Sigmoid colon (tissue), 7 donors: ENCODE results near the gene MIB2. TPM values are rescaled to one million over a fixed set of nuclear protein-coding genes. Genes with fewer than 3 reads are reported as not detected.

Experiments used
- DNase-seq: peaks from one replicate; pipeline ENCODE4 v3.0.0-alpha.2; 2019
- H3K27ac ChIP-seq, 4 donors: fragments of 200-600 bp; sonication (generic); one replicate each; pipeline ENCODE4 v1.5.1; 2016 to 2019; ENCODE audit warnings: mild to moderate bottlenecking in 1 of 4
- H3K27me3 ChIP-seq, 3 donors: fragments of 200-600 bp; sonication (generic); one replicate each; pipeline ENCODE4 v1.5.1; 2019; ENCODE audit warnings: mild to moderate bottlenecking in 1 of 3
- H3K36me3 ChIP-seq, 4 donors: fragments of 200-600 bp; sonication (generic); one replicate each; pipeline ENCODE4 v1.5.1; 2016 to 2019
- H3K4me1 ChIP-seq, 4 donors: fragments of 200-600 bp; sonication (generic); one replicate each; pipeline ENCODE4 v1.5.1; 2017 to 2019
- H3K4me3 ChIP-seq, 4 donors: fragments of 200-600 bp; sonication (generic); one replicate each; pipeline ENCODE4 v1.5.1; 2017 to 2019; ENCODE audit warnings: mild to moderate bottlenecking in 2 of 4, moderate library complexity in 1 of 4
- H3K9me3 ChIP-seq, 4 donors: fragments of 200-600 bp in 3 of 4; sonication (generic) in 3 of 4; one replicate each; pipeline versions ENCODE4 v1.5.1 to v1.6.1; 2013 to 2019
- EP300 ChIP-seq, 4 donors: sonication (generic); formaldehyde crosslinking; IDR thresholded peaks; one replicate each; pipeline ENCODE4 v1.6.1; 2017; ENCODE audit warnings: antibody characterized with exemption in 4 of 4
- POLR2A ChIP-seq, 2 donors: fragments of 450-650 bp; IDR thresholded peaks; one replicate each; pipeline ENCODE4 v1.6.1; 2016; ENCODE audit warnings: antibody characterized with exemption in 2 of 2, mild to moderate bottlenecking in 2 of 2, moderate library complexity in 2 of 2
- POLR2AphosphoS5 ChIP-seq, 4 donors: sonication (generic); formaldehyde crosslinking; IDR thresholded peaks; one replicate each; pipeline ENCODE4 v1.6.1; 2017; ENCODE audit warnings: antibody characterized with exemption in 4 of 4
- WGBS, 2 donors: extraction: QIAGEN DNeasy Blood & Tissue Kit; methylation state at CpG; one replicate each; pipeline ENCODE4 v1.1.7; 2013; 5-methylcytosine and 5-hydroxymethylcytosine counted together
- intact Hi-C: fragments of 100-400 bp; cut with DNase I; formaldehyde crosslinking; loops from one replicate; pipeline ENCODE4 v1.15.1; 2023
- polyA plus RNA-seq, 3 donors: library from polyadenylated mRNA; stranded (reverse); fragments of 200-250 nt; gene quantifications; one replicate each; pipeline ENCODE4 v1.2.3, GENCODE V29; 2013
- total RNA-seq, 4 donors: library from RNA; depleted of rRNA; stranded (reverse); fragments of >200 nt; gene quantifications; one replicate each; pipeline ENCODE4 v1.1.0, GENCODE V29; 2016
- TF ChIP-seq, protein P1 (sequence below), 4 experiments: fragments of 450-650 bp in 3 of 4; fragments of 200-600 bp in 1 of 4; IDR thresholded peaks; one replicate each; pipeline ENCODE4 v1.5.1; 2016 to 2019; ENCODE audit warnings: antibody characterized with exemption in 4 of 4, mild to moderate bottlenecking in 3 of 4, moderate library complexity in 2 of 4
- donor health status: healthy with polysubstance abuse.
- donor health status: Bipolar disorder and iron deficiency.
- donor health status: healthy.

MIB2 gene
- total and polyA plus RNA-seq, 7 donors, result 24.6 to 95.3 (median 37.1) TPM

DNA sequence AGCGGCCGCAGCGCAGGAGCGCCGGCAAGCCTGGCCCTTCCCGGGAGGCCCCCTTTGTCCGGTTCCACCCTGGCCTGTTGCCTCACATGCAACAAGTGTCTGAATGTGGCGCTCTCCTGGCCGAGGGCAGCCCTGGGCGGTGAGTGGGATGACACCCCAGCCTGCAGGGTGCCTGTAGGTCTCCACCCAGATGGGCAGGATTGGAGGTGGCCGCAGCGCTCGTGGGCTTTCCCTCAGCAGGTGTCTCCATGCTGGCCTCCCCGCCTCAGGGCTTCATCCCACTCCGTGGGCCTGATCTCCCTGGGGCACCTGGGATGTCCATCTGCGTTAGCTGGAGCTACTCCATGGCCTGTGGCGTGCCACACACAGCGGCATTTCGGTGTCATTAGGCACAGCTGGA is 1.5 kb downstream of the MIB2 start:
- peaks cover 0 to 37% (median 30%) of the 10 kb centered on the region in 4 donors for H3K4me1 ChIP-seq
- DNase-seq, result no peak
- H3K4me3 ChIP-seq, result peak overlapping the region; percentile 72 to 99 (median 98)
- intact Hi-C loops, result no loop called here
- peak overlapping the region in 3 of 4 donors; percentile 100 for H3K27ac ChIP-seq
- no peaks in the 10 kb centered on the region for H3K27me3 ChIP-seq
- H3K9me3 ChIP-seq, result no peaks in the 10 kb centered on the region
- no peak for TF ChIP-seq POLR2A (IDR thresholded peaks at IDR 0.05)
- no peak for TF ChIP-seq POLR2AphosphoS5 (IDR thresholded peaks at IDR 0.05)
- no peak for TF ChIP-seq EP300 (IDR thresholded peaks at IDR 0.05)
- TF ChIP-seq, protein P1, sequence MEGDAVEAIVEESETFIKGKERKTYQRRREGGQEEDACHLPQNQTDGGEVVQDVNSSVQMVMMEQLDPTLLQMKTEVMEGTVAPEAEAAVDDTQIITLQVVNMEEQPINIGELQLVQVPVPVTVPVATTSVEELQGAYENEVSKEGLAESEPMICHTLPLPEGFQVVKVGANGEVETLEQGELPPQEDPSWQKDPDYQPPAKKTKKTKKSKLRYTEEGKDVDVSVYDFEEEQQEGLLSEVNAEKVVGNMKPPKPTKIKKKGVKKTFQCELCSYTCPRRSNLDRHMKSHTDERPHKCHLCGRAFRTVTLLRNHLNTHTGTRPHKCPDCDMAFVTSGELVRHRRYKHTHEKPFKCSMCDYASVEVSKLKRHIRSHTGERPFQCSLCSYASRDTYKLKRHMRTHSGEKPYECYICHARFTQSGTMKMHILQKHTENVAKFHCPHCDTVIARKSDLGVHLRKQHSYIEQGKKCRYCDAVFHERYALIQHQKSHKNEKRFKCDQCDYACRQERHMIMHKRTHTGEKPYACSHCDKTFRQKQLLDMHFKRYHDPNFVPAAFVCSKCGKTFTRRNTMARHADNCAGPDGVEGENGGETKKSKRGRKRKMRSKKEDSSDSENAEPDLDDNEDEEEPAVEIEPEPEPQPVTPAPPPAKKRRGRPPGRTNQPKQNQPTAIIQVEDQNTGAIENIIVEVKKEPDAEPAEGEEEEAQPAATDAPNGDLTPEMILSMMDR (IDR thresholded peaks at IDR 0.05), result no peak
- 55 to 85% methylated on average over 19 of the region's 19 CpGs for WGBS, 2 donors
- H3K36me3 ChIP-seq, result peaks cover 0 to 18% (median 3%) of the 10 kb centered on the region in 4 donors

DNA sequence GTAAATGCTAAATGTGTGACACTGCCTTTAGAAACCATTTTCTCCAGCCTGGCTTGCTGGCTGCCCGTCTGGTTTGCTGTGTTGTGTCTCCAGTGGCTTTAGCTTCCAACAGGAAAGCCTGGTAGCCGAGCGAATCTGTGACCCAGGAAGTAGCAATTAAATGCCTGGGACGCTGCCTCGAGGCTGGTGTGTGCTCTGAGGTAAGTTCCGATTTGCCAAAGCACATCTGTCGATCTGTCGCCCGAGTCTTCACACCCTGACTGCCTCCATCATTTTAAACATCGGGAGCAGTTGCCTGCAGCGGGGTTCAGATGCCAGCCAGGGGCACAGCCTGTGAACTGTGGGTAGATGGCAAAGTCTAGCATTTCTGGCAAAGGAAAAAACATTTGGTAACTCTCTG is 2.2 kb downstream of the MIB2 start:
- Histone ChIP-seq H3K4me3 (no peak overlapping the region), H3K27ac (no peak overlapping the region), H3K36me3 (peaks cover 0 to 18% (median 3%) of the 10 kb centered on the region in 4 donors), H3K4me1 (peaks cover 0 to 37% (median 30%) of the 10 kb centered on the region in 4 donors), H3K27me3 (no peaks in the 10 kb centered on the region), H3K9me3 (no peaks in the 10 kb centered on the region)
- DNase-seq, result no peak
- no peak for TF ChIP-seq EP300 (IDR thresholded peaks at IDR 0.05)
- intact Hi-C loops, result no loop called here
- 93 to 96% methylated on average over 11 of the region's 11 CpGs for WGBS, 2 donors

DNA sequence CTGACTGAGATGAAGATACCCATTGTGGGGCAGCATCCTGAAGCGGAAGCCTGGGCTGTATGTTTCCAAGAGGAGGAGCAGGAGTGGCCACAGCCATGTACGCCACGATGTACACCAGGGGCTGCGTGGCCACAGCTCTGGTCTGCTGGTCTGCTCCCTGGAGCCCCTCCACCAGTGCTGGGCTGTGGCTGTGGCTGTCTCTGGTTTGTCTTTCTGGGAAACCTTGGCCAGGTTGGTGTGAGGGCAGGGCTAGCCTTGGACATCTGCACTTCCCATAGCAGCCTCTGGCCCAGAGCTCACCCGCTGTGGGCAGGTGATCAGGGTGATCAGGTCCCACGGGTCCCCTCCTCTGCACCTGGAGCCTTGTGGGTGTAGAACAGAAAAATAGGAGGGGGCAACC is 2.6 kb downstream of the MIB2 start:
- peaks cover 0 to 37% (median 30%) of the 10 kb centered on the region in 4 donors for H3K4me1 ChIP-seq
- no peaks in the 10 kb centered on the region for H3K27me3 ChIP-seq
- peaks cover 0 to 18% (median 3%) of the 10 kb centered on the region in 4 donors for H3K36me3 ChIP-seq
- 93% methylated on average over 6 of the region's 6 CpGs for WGBS, 2 donors
- no peak for TF ChIP-seq EP300 (IDR thresholded peaks at IDR 0.05)
- no peak for TF ChIP-seq POLR2A (IDR thresholded peaks at IDR 0.05)
- no peak for TF ChIP-seq POLR2AphosphoS5 (IDR thresholded peaks at IDR 0.05)
- TF ChIP-seq, protein P1 (IDR thresholded peaks at IDR 0.05), result no peak
- intact Hi-C loops, result no loop called here
- no peaks in the 10 kb centered on the region for H3K9me3 ChIP-seq
- no peak overlapping the region for H3K4me3 ChIP-seq
- no peak for DNase-seq
- no peak overlapping the region for H3K27ac ChIP-seq

DNA sequence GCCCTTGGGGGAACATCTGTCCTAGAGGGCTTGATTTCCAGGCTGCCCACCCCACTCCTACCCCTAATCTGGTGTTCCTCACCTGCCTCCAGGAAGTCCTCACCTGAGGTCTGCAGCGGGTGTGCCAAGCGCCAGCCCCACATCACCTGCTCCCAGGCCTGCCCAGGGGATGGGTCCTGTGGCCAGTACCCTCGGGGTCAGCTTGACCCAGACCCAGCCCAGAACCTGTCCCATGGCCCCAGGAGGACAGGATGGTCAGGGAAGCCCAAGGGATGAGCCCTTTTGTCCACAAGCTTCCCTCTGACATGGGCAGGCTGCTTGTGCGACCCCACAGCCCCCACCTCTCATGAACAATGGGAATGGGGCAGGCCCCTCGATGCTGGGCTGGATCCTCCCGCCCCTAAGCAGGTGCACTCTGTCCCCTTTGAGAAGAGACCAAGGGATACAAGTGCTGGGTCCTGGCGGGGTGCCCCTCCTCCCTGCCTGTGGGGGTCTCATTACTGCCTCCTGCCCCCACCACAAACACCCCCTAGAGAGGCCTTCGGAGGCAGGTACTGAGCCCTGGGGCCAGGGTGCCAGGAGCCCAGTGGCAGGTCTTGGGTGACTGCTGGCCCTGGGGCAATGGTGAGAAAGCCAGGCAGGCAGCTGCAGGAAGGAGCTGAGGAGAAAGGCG is 3.2 kb downstream of the MIB2 start:
- TF ChIP-seq, protein P1 (IDR thresholded peaks at IDR 0.05), result no peak
- TF ChIP-seq EP300 (IDR thresholded peaks at IDR 0.05), result no peak
- TF ChIP-seq POLR2A (IDR thresholded peaks at IDR 0.05), result no peak
- no peak for TF ChIP-seq POLR2AphosphoS5 (IDR thresholded peaks at IDR 0.05)
- Histone ChIP-seq H3K36me3 (peaks cover 0 to 18% (median 3%) of the 10 kb centered on the region in 4 donors), H3K4me1 (peaks cover 0 to 37% (median 27%) of the 10 kb centered on the region in 4 donors), H3K9me3 (no peaks in the 10 kb centered on the region), H3K27ac (no peak overlapping the region), H3K4me3 (no peak overlapping the region), H3K27me3 (no peaks in the 10 kb centered on the region)
- DNase-seq, result no peak
- intact Hi-C loops, result no loop called here
- 94 to 97% methylated on average over 9 of the region's 9 CpGs for WGBS, 2 donors

DNA sequence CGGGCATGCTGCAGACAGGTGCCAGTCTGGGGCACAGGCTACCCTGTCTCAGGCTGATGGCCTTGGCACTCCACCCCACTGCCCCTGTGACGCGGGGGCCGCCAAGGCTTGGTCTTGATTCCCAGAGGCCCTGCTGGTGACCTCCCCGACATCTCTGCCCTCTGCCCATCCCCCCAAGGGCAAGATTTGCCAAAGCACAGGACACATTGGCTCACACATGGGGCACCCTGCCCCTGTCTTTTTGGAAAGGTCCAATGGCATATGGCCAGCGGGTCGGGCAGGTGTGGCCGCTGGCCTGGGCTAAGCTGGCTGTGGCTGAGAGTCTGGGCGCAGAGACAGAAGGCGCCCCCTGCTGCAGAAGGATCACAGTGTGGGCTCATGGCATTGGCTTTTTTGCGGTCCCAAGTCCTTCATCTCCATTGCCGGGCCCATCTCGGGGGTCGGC is 4.6 kb downstream of the MIB2 start:
- DNase-seq, result no peak
- no peak for TF ChIP-seq POLR2AphosphoS5 (IDR thresholded peaks at IDR 0.05)
- TF ChIP-seq EP300 (IDR thresholded peaks at IDR 0.05), result no peak
- TF ChIP-seq POLR2A (IDR thresholded peaks at IDR 0.05), result no peak
- TF ChIP-seq, protein P1 (IDR thresholded peaks at IDR 0.05), result no peak
- Histone ChIP-seq H3K4me1 (peaks cover 0 to 22% (median 14%) of the 10 kb centered on the region in 4 donors), H3K27me3 (no peaks in the 10 kb centered on the region), H3K9me3 (no peaks in the 10 kb centered on the region), H3K4me3 (no peak overlapping the region), H3K36me3 (peaks cover 0 to 30% (median 3%) of the 10 kb centered on the region in 4 donors), H3K27ac (no peak overlapping the region)
- WGBS, 2 donors, result 81 to 88% methylated on average over 14 of the region's 14 CpGs
- intact Hi-C loops, result no loop called here
